K562 (cell line): ENCODE data around the gene CD52. TPM values are rescaled to one million over a fixed set of nuclear protein-coding genes. Genes with fewer than 3 reads are reported as not detected.
A peak's percentile ranks its signal among the peaks of the same experiment; 100 is the strongest.

ENCODE experiments used
- ATF1 ChIP-seq, 2 experiments: fragments of 450-650 bp in 1 of 2; IDR thresholded peaks; 2 replicates each; pipeline ENCODE4 v1.6.1; 2016; ENCODE audit warnings: missing compliant biosample characterization in 1 of 2, missing genetic modification characterization in 1 of 2
- GABPB1 ChIP-seq: sonication (generic); formaldehyde crosslinking; IDR thresholded peaks from 2 replicates; pipeline ENCODE4 v1.8.0; 2022; ENCODE audit warnings: mild to moderate bottlenecking, missing genetic modification reagents
- GATAD2A ChIP-seq: fragments of 450-650 bp; IDR thresholded peaks from 2 replicates; pipeline ENCODE4 v1.6.1; 2017
- HNRNPK ChIP-seq: fragments of 200-400 bp; formaldehyde crosslinking; IDR thresholded peaks from one replicate; pipeline ENCODE4 v1.6.1; 2018; ENCODE audit warnings: mild to moderate bottlenecking, low read depth, low read length; ENCODE audit not compliant: poor library complexity, severe bottlenecking
- ILF3 ChIP-seq: fragments of 450-650 bp; IDR thresholded peaks from 2 replicates; pipeline ENCODE4 v1.6.1; 2018; ENCODE audit warnings: antibody characterized with exemption, mild to moderate bottlenecking, moderate library complexity, borderline replicate concordance
- KLF1 ChIP-seq: fragments of 450-650 bp; IDR thresholded peaks from 2 replicates; pipeline ENCODE4 v1.6.1; 2016; ENCODE audit warnings: missing genetic modification characterization, missing compliant biosample characterization
- NCOA1 ChIP-seq: fragments of 450-650 bp; IDR thresholded peaks from 2 replicates; pipeline ENCODE4 v1.6.1; 2016; ENCODE audit warnings: low read depth
- PHF20 ChIP-seq: fragments of 450-650 bp; IDR thresholded peaks from 2 replicates; pipeline ENCODE4 v1.6.1; 2018; ENCODE audit not compliant: partially characterized antibody
- RCOR1 ChIP-seq, 2 experiments: IDR thresholded peaks; 2 replicates each; pipeline ENCODE4 v1.6.1; 2012; ENCODE audit warnings: low read depth in 2 of 2, low read length in 2 of 2, borderline replicate concordance in 1 of 2, improper control_type of control experiment in 1 of 2
- SP2 ChIP-seq: IDR thresholded peaks from 2 replicates; pipeline ENCODE4 v1.6.1; 2011; ENCODE audit warnings: mild to moderate bottlenecking, low read depth, low read length, moderate library complexity; ENCODE audit not compliant: poor library complexity, severe bottlenecking; ENCODE audit errors: extremely low read depth
- STAG1 ChIP-seq: sonication (generic); formaldehyde crosslinking; IDR thresholded peaks from 2 replicates; pipeline ENCODE4 v1.5.0; 2020; ENCODE audit warnings: missing genetic modification reagents, borderline replicate concordance
- YY1 ChIP-seq, 3 experiments: IDR thresholded peaks; 2 replicates each; pipeline ENCODE4 v1.6.1; 2011; ENCODE audit warnings: low read length in 2 of 3, mild to moderate bottlenecking in 2 of 3, moderate library complexity in 2 of 3, borderline replicate concordance in 1 of 3, control low read depth in 1 of 3, low read depth in 1 of 3; ENCODE audit not compliant: insufficient read depth in 3 of 3, insufficient replicate concordance in 2 of 3, control insufficient read depth in 1 of 3, insufficient read length in 1 of 3; ENCODE audit errors: extremely low read depth in 1 of 3
- ZBTB17 ChIP-seq: fragments of 450-650 bp; formaldehyde crosslinking; IDR thresholded peaks from 2 replicates; pipeline ENCODE4 v1.4.0; 2020; ENCODE audit warnings: mild to moderate bottlenecking
- ZBTB7A ChIP-seq: IDR thresholded peaks from 2 replicates; pipeline ENCODE4 v1.6.1; 2011; ENCODE audit warnings: low read depth, mild to moderate bottlenecking, low read length, moderate library complexity, borderline replicate concordance; ENCODE audit not compliant: control insufficient read depth
- ZNF134 ChIP-seq: fragments of 250-450 bp; sonication (Bioruptor Pico); conservative IDR thresholded peaks from 2 replicates; pipeline ENCODE4 v1.4.0; 2020
- ZNF239 ChIP-seq: fragments of 250-450 bp; sonication (Bioruptor Pico); IDR thresholded peaks from 2 replicates; pipeline ENCODE4 v1.4.0; 2020; ENCODE audit warnings: mild to moderate bottlenecking
- ZZZ3 ChIP-seq: fragments of 450-650 bp; IDR thresholded peaks from 2 replicates; pipeline ENCODE4 v1.6.1; 2016; ENCODE audit warnings: antibody characterized with exemption, mild to moderate bottlenecking, moderate library complexity
- polyA plus RNA-seq, 8 experiments: library from polyadenylated mRNA; depleted of rRNA in 4 of 8; stranded (reverse) in 5 of 8; unstranded in 3 of 8; fragments of >200 nt; fragmentation: Nextera tagmentation in 2 of 8; fragmentation: Illumina TruSeq in 1 of 8; extraction: Ambion mirVana in 2 of 8; extraction: Trizol in 1 of 8; gene quantifications; 2 replicates each; pipeline versions ENCODE4 v1.2.1 to v1.2.3, GENCODE V29; 2011 to 2014; ENCODE audit warnings: inconsistent platforms in 1 of 8, missing spikeins in 1 of 8
- total RNA-seq, 7 experiments: library from RNA; depleted of rRNA in 6 of 7; stranded (reverse); fragments of >200 nt in 6 of 7; fragmentation: Illumina TruSeq in 2 of 7; extraction: Trizol in 2 of 7; gene quantifications; 2 replicates each; pipeline versions ENCODE4 v1.2.1 to v1.2.3, GENCODE V29; 2011 to 2021; ENCODE audit warnings: low replicate concordance in 1 of 7
- TF ChIP-seq, protein P1 (sequence below): sonication (generic); formaldehyde crosslinking; IDR thresholded peaks from 2 replicates; pipeline ENCODE4 v1.8.0; 2022; ENCODE audit warnings: missing genetic modification reagents, mild to moderate bottlenecking, moderate library complexity, borderline replicate concordance
- TF ChIP-seq, protein P2 (sequence below): sonication (generic); formaldehyde crosslinking; IDR thresholded peaks from 2 replicates; pipeline ENCODE4 v1.9.0; 2022; ENCODE audit warnings: mild to moderate bottlenecking, missing genetic modification reagents
- TF ChIP-seq, protein P3 (sequence below): fragments of 450-650 bp; formaldehyde crosslinking; IDR thresholded peaks from 2 replicates; pipeline ENCODE4 v1.4.0; 2020; ENCODE audit warnings: mild to moderate bottlenecking, moderate library complexity
- TF ChIP-seq, protein P4 (sequence below): IDR thresholded peaks from 2 replicates; pipeline ENCODE4 v1.6.1; 2011; ENCODE audit warnings: borderline replicate concordance, low read depth, mild to moderate bottlenecking, moderate library complexity, low read length; ENCODE audit not compliant: insufficient read depth, poor library complexity, severe bottlenecking

Gene CD52
- total and polyA plus RNA-seq, 9 of the 15 experiments (the other 6 are each of a cell fraction or from before 2014, with no cell fraction given): 34.9 to 488 (median 173) TPM

DNA sequence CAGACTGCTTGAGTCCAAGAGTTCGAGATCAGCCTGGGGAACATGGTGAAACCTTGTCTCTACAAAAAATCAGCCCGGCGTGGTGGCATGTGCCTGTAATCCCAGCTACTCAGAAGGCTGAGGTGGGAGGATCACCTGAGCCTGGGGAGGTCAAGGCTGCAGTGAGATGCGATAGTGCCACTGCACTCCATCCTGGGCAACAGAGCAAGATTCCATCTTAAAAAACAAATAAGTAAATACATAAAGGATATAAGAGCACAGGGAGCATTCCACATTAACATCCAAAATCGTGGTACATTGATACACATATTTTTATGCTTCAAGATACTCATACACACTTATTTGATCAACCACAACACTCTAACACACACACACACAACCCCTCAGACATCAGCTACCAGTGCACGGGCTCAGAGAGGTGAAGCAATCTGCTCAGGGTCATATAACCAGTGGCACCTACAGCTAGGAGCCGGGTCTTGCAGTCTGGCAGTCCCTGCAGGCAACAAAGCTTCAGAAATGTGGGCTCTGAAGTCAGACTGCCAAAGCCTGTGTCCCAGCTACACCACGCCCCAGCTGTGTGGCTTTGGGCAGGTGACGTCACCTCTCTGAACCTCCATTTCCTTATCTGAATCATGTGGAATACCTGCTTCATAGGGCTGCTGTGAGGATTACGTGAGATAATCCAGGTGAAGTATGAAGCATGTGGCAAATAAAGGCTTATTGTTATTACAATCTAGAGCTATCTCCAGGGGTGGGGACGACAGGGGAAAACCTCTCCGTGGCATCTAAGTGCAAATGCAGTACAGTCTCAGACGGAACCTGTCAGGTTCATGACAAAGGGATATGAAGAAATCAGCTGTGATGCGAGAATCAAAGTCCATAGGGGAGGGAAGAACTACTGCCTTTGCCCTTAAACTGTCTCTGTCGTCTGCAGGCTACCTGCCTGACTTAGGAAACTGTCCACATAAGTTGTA, 40.9 kb downstream of the CD52 start (continued):
- TF ChIP-seq ZNF134 (CRISPR knock-in tag) (no peak), ATF1 (CRISPR knock-in tag; IDR thresholded peaks at IDR 0.05) (no peak), ATF1 (tag; IDR thresholded peaks at IDR 0.05) (peak; percentile 80), ZZZ3 (no peak), GATAD2A (no peak), NCOA1 (no peak), ZBTB17 (CRISPR knock-in tag) (no peak), GABPB1 (CRISPR knock-in tag) (0 out of 2 replicates have a peak, but pooled peaks have one; percentile 24), ZBTB7A (no peak), KLF1 (no peak), ILF3 (no peak), YY1 (IDR thresholded peaks at IDR 0.05; ENCODE audit: borderline replicate concordance in 1 of 3, control insufficient read depth in 1 of 3, extremely low read depth in 1 of 3, insufficient read depth in 3 of 3, insufficient read length in 1 of 3, insufficient replicate concordance in 2 of 3, low read depth in 1 of 3, low read length in 2 of 3) (peak in 1 of 3 experiments; percentile 11), STAG1 (CRISPR knock-in tag) (no peak), PHF20 (no peak), SP2 (no peak), RCOR1 (IDR thresholded peaks at IDR 0.05; ENCODE audit: borderline replicate concordance in 1 of 2, low read depth in 2 of 2, low read length in 2 of 2) (peak in 1 of 2 experiments; percentile 36; a peak in 1 of 4 replicates), ZNF239 (CRISPR knock-in tag) (no peak), HNRNPK (no peak)
- TF ChIP-seq, protein P1, sequence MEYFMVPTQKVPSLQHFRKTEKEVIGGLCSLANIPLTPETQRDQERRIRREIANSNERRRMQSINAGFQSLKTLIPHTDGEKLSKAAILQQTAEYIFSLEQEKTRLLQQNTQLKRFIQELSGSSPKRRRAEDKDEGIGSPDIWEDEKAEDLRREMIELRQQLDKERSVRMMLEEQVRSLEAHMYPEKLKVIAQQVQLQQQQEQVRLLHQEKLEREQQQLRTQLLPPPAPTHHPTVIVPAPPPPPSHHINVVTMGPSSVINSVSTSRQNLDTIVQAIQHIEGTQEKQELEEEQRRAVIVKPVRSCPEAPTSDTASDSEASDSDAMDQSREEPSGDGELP: peak; percentile 72
- TF ChIP-seq, protein P2, sequence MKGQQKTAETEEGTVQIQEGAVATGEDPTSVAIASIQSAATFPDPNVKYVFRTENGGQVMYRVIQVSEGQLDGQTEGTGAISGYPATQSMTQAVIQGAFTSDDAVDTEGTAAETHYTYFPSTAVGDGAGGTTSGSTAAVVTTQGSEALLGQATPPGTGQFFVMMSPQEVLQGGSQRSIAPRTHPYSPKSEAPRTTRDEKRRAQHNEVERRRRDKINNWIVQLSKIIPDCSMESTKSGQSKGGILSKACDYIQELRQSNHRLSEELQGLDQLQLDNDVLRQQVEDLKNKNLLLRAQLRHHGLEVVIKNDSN: no peak
- TF ChIP-seq, protein P3, sequence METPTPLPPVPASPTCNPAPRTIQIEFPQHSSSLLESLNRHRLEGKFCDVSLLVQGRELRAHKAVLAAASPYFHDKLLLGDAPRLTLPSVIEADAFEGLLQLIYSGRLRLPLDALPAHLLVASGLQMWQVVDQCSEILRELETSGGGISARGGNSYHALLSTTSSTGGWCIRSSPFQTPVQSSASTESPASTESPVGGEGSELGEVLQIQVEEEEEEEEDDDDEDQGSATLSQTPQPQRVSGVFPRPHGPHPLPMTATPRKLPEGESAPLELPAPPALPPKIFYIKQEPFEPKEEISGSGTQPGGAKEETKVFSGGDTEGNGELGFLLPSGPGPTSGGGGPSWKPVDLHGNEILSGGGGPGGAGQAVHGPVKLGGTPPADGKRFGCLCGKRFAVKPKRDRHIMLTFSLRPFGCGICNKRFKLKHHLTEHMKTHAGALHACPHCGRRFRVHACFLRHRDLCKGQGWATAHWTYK: no peak
- TF ChIP-seq, protein P4, sequence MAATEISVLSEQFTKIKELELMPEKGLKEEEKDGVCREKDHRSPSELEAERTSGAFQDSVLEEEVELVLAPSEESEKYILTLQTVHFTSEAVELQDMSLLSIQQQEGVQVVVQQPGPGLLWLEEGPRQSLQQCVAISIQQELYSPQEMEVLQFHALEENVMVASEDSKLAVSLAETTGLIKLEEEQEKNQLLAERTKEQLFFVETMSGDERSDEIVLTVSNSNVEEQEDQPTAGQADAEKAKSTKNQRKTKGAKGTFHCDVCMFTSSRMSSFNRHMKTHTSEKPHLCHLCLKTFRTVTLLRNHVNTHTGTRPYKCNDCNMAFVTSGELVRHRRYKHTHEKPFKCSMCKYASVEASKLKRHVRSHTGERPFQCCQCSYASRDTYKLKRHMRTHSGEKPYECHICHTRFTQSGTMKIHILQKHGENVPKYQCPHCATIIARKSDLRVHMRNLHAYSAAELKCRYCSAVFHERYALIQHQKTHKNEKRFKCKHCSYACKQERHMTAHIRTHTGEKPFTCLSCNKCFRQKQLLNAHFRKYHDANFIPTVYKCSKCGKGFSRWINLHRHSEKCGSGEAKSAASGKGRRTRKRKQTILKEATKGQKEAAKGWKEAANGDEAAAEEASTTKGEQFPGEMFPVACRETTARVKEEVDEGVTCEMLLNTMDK: no peak
